ENCODE results near the gene NXPH4. TPM values are rescaled to one million over a fixed set of nuclear protein-coding genes. Genes with fewer than 3 reads are reported as not detected.

NXPH4 gene
- polyA plus RNA-seq, 1 donor from 2014 or later: 0.53 TPM

DNA sequence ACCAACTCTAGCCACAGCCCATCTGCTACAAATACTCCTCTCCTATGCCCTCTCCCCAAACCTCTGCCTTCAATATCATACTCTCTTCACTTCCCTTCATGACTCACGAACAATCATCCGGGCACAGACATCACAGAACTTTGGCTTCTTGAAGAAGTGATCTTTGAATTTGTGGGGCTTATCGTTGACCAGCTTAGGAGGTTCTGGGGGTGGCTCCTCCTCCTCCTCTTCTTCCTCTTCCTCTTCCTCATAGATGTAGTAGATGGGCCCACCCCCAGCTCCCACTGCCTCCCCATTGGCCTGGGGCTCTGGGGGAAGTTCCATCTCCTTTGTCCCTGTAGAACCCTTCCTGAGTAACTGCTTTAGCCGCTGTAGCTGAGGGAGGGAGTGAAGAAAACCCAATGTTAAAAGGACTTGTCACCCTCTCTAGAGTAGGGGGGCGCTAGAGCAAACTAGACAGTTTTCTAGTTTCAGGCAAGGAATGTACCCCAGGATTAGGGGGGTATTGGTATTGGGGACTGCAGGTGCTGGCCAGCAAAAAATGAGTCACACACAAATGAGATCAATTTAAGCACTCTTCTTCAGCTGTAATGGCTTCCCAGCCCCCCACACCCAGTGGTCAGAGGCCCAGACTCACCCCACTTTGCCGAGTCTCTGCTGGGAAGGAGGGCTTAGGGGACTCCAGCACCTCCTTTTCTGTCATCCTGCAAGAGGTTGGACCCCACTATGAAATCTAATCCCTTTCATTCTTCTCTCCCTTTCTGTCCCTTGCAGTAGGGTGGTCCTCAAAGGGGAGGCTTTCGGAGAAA is 32.5 kb downstream of the NXPH4 start:
- Histone ChIP-seq H3K36me3 (ENCODE audit: insufficient read depth, low read length) (no peaks in the 10 kb centered on the region), H3K9me3 (ENCODE audit: low read length) (no peaks in the 10 kb centered on the region)

GRCh38 chr12:57250541-57250940 is 33.9 kb downstream of the NXPH4 start:
- Histone ChIP-seq H2AFZ (ENCODE audit: low read depth, low read length) (no peak overlapping the region), H3K36me3 (ENCODE audit: insufficient read depth, low read length) (no peaks in the 10 kb centered on the region), H3K4me2 (ENCODE audit: low read length) (no peak overlapping the region), H3K4me3 (ENCODE audit: low read length) (no peak overlapping the region), H3F3A (ENCODE audit: insufficient read depth, low read length, poor library complexity, severe bottlenecking) (no peaks in the 10 kb centered on the region), H3K9me2 (ENCODE audit: insufficient read depth, low read length) (no peaks in the 10 kb centered on the region), H3K9me3 (ENCODE audit: low read length) (no peaks in the 10 kb centered on the region), H3K79me2 (replicated peaks; ENCODE audit: insufficient read depth, low read length) (no peaks in the 10 kb centered on the region), H3K27ac (ENCODE audit: low read length) (no peak overlapping the region), H3K9ac (ENCODE audit: low read length) (no peak overlapping the region), H4K20me1 (ENCODE audit: insufficient read depth) (no peaks in the 10 kb centered on the region), H3K27me3 (ENCODE audit: insufficient read depth, low read depth, low read length) (no peaks in the 10 kb centered on the region)
- no peak for TF ChIP-seq EZH2 (IDR thresholded peaks at IDR 0.05; ENCODE audit: borderline replicate concordance, insufficient read depth, low read length, poor library complexity, severe bottlenecking)

More for the DNA sequence above, 32.5 kb downstream of the NXPH4 start:
- Histone ChIP-seq H3K27ac (ENCODE audit: low read length) (no peak overlapping the region), H3K9me2 (ENCODE audit: insufficient read depth, low read length) (no peaks in the 10 kb centered on the region), H3K79me2 (replicated peaks; ENCODE audit: insufficient read depth, low read length) (no peaks in the 10 kb centered on the region), H4K20me1 (ENCODE audit: insufficient read depth) (no peaks in the 10 kb centered on the region), H3K9ac (ENCODE audit: low read length) (no peak overlapping the region), H3K4me3 (ENCODE audit: low read length) (no peak overlapping the region), H3K27me3 (ENCODE audit: insufficient read depth, low read depth, low read length) (peaks cover 5% of the 10 kb centered on the region), H3K4me2 (ENCODE audit: low read length) (no peak overlapping the region), H2AFZ (ENCODE audit: low read depth, low read length) (no peak overlapping the region), H3F3A (ENCODE audit: insufficient read depth, low read length, poor library complexity, severe bottlenecking) (no peaks in the 10 kb centered on the region)
- no peak for TF ChIP-seq RAD21 (conservative IDR thresholded peaks at IDR 0.05)
- no peak for TF ChIP-seq EZH2 (IDR thresholded peaks at IDR 0.05; ENCODE audit: borderline replicate concordance, insufficient read depth, low read length, poor library complexity, severe bottlenecking)
- TF ChIP-seq CTCF (IDR thresholded peaks at IDR 0.05; ENCODE audit: poor library complexity, severe bottlenecking): no peak
- no peak for TF ChIP-seq MXI1 (conservative IDR thresholded peaks at IDR 0.05; ENCODE audit: poor library complexity, severe bottlenecking)
- no peak for TF ChIP-seq EP300 (conservative IDR thresholded peaks at IDR 0.05; ENCODE audit: poor library complexity, severe bottlenecking)
- no peak for TF ChIP-seq REST (IDR thresholded peaks at IDR 0.05; ENCODE audit: borderline replicate concordance)
- no peak for TF ChIP-seq POLR2AphosphoS5 (IDR thresholded peaks at IDR 0.05)
- no peak for TF ChIP-seq SMC3 (conservative IDR thresholded peaks at IDR 0.05; ENCODE audit: poor library complexity)
- TF ChIP-seq TAF1 (IDR thresholded peaks at IDR 0.05; ENCODE audit: low read depth): no peak

All from neural cell (in vitro differentiated cells).